H1 (cell line): ENCODE data around the gene DHX34. TPM values are rescaled to one million over a fixed set of nuclear protein-coding genes. Genes with fewer than 3 reads are reported as not detected.

Experiments used
- BACH1 ChIP-seq: IDR thresholded peaks from 2 replicates; pipeline ENCODE4 v1.6.1; 2012; ENCODE audit warnings: low read length, improper control_type of control experiment
- CHD2 ChIP-seq: IDR thresholded peaks from 2 replicates; pipeline ENCODE4 v1.6.1; 2012; ENCODE audit warnings: low read length, improper control_type of control experiment
- RAD21 ChIP-seq, 2 experiments: IDR thresholded peaks in 1 of 2; conservative IDR thresholded peaks in 1 of 2; 2 replicates each; pipeline ENCODE4 v1.6.1; 2011; ENCODE audit warnings: low read depth in 2 of 2, low read length in 2 of 2, improper control_type of control experiment in 1 of 2, inconsistent platforms in 1 of 2, mild to moderate bottlenecking in 1 of 2, moderate library complexity in 1 of 2
- RXRA ChIP-seq: IDR thresholded peaks from 2 replicates; pipeline ENCODE4 v1.6.1; 2011; ENCODE audit warnings: low read depth, mild to moderate bottlenecking, low read length, moderate library complexity; ENCODE audit not compliant: insufficient read depth
- TAF1 ChIP-seq: IDR thresholded peaks from 2 replicates; pipeline ENCODE4 v1.6.1; 2011; ENCODE audit warnings: mild to moderate bottlenecking, low read depth, low read length
- YY1 ChIP-seq: IDR thresholded peaks from 2 replicates; pipeline ENCODE4 v1.6.1; 2011; ENCODE audit warnings: low read depth, mild to moderate bottlenecking, low read length
- polyA plus RNA-seq, 7 experiments: library from polyadenylated mRNA; depleted of rRNA in 3 of 7; stranded (reverse) in 5 of 7; unstranded in 2 of 7; fragments of >200 nt in 5 of 7; fragments of 200-250 nt in 2 of 7; gene quantifications; 1 replicate in 5 of 7; 2 replicates in 1 of 7; 4 replicates in 1 of 7; pipeline versions ENCODE4 v1.2.1 to v1.2.3, GENCODE V29; 2011 to 2013; ENCODE audit warnings: missing spikeins in 2 of 7, mixed read lengths in 2 of 7
- total RNA-seq: library from RNA; stranded (reverse); fragmentation: NEBNext Ultra II Directional; extraction: Animal tissue kit (Norgen Biotek cat#: 25700); gene quantifications from 2 replicates; pipeline ENCODE4 v1.2.1, GENCODE V29; 2021

DHX34 gene
- total and polyA plus RNA-seq, 2 of the 8 experiments (the other 6 are each of a cell fraction or from before 2014, with no cell fraction given) = 17.5 to 24.3 TPM

- TF ChIP-seq RXRA = no peak
- TF ChIP-seq BACH1 = no peak
- no peak for TF ChIP-seq TAF1
- no peak for TF ChIP-seq RAD21 (IDR thresholded peaks at IDR 0.05 in 1 of 2, conservative IDR thresholded peaks at IDR 0.05 in 1 of 2; ENCODE audit: low read depth in 2 of 2, low read length in 2 of 2)
- TF ChIP-seq YY1 = no peak
- TF ChIP-seq CHD2 = no peak
Observed at GRCh38 chr19:47353307-47353712, 4.2 kb downstream of the DHX34 start (continued).
